CD8-positive, alpha-beta memory T cell (primary cell): ENCODE data around the gene TTLL13. TPM values are rescaled to one million over a fixed set of nuclear protein-coding genes. Genes with fewer than 3 reads are reported as not detected.
A peak's percentile ranks its signal among the peaks of the same experiment; 100 is the strongest.

Source experiments
- CTCF ChIA-PET: fragments of 350-600 bp; sonication (Branson Sonifier 250); formaldehyde crosslinking; loops from one replicate; lab custom pipeline; 2021; ENCODE audit warnings: antibody characterized with exemption; lab: Charles Lee
- POLR2A ChIA-PET: fragments of 350-600 bp; sonication (Branson Sonifier 250); formaldehyde crosslinking; loops from one replicate; lab custom pipeline; 2021; ENCODE audit warnings: antibody characterized with exemption; lab: Charles Lee
- DNase-seq, 5 donors: peaks; one replicate each; pipeline versions ENCODE4 v3.0.0 to v3.0.0-alpha.2; 2020 to 2022; ENCODE audit warnings: mixed read lengths in 1 of 5
- H3K27ac ChIP-seq: one replicate; pipeline ENCODE4 v1.7.0; 2013; ENCODE audit warnings: low read depth, mild to moderate bottlenecking, low read length, moderate library complexity
- H3K27me3 ChIP-seq: 2 replicates; pipeline ENCODE4 v1.7.0; 2013; ENCODE audit warnings: low read length, mild to moderate bottlenecking; ENCODE audit not compliant: insufficient read depth, poor library complexity, severe bottlenecking
- H3K36me3 ChIP-seq: 2 replicates; pipeline ENCODE4 v1.7.0; 2013; ENCODE audit warnings: mild to moderate bottlenecking, low read length, moderate library complexity; ENCODE audit not compliant: insufficient read depth
- H3K4me1 ChIP-seq: 2 replicates; pipeline ENCODE4 v1.7.0; 2013; ENCODE audit warnings: mild to moderate bottlenecking, low read length, moderate library complexity; ENCODE audit not compliant: insufficient read depth
- H3K4me3 ChIP-seq: 2 replicates; pipeline ENCODE4 v1.7.0; 2013; ENCODE audit warnings: mild to moderate bottlenecking, low read length
- H3K9me3 ChIP-seq: 2 replicates; pipeline ENCODE4 v1.7.0; 2013; ENCODE audit warnings: mild to moderate bottlenecking, low read length
- H3K27ac Mint-ChIP-seq, 8 donors: one replicate each; pipeline ENCODE4 v1.8.0; 2020 to 2021; ENCODE audit warnings: mixed read lengths in 8 of 8, mild to moderate bottlenecking in 6 of 8, inconsistent platforms in 3 of 8, moderate library complexity in 3 of 8
- H3K27me3 Mint-ChIP-seq, 2 donors: one replicate each; pipeline ENCODE4 v1.8.0; 2020 to 2021; ENCODE audit warnings: mixed read lengths in 2 of 2, mild to moderate bottlenecking in 1 of 2, moderate library complexity in 1 of 2
- H3K36me3 Mint-ChIP-seq, 3 donors: one replicate each; pipeline ENCODE4 v1.8.0; 2020 to 2021; ENCODE audit warnings: mixed read lengths in 3 of 3, inconsistent platforms in 1 of 3, mild to moderate bottlenecking in 1 of 3
- H3K4me1 Mint-ChIP-seq, 3 donors: one replicate each; pipeline ENCODE4 v1.8.0; 2020 to 2021; ENCODE audit warnings: mixed read lengths in 3 of 3, inconsistent platforms in 1 of 3, mild to moderate bottlenecking in 1 of 3
- H3K4me3 Mint-ChIP-seq, 7 donors: one replicate each; pipeline ENCODE4 v1.8.0; 2020 to 2021; ENCODE audit warnings: mixed read lengths in 7 of 7, mild to moderate bottlenecking in 6 of 7, moderate library complexity in 4 of 7, inconsistent platforms in 2 of 7
- H3K9me3 Mint-ChIP-seq, 5 donors: one replicate each; pipeline ENCODE4 v1.8.0; 2020 to 2022; ENCODE audit warnings: mixed read lengths in 5 of 5, mild to moderate bottlenecking in 3 of 5, moderate library complexity in 2 of 5, inconsistent platforms in 1 of 5
- polyA plus RNA-seq: library from polyadenylated mRNA; unstranded; fragments of 300-500 nt; fragmentation: Illumina TruSeq; gene quantifications from one replicate; pipeline ENCODE4 v1.2.3, GENCODE V29; 2021
- total RNA-seq, 2 experiments: library from RNA; stranded (reverse); gene quantifications; one replicate each; pipeline ENCODE4 v1.2.3, GENCODE V29; 2021

Gene TTLL13
- total and polyA plus RNA-seq, 3 experiments from 2014 or later, result 0.17 to 0.80 TPM; not detected in 1

- H3K9me3 ChIP-seq, result no peaks in the 10 kb centered on the region
- no peaks in the 10 kb centered on the region for H3K27me3 ChIP-seq
- no peaks in the 10 kb centered on the region for H3K9me3 Mint-ChIP-seq
- peaks cover 31% of the 10 kb centered on the region for H3K36me3 ChIP-seq
- H3K27me3 Mint-ChIP-seq, result peaks cover 0 to 1% of the 10 kb centered on the region in 2 donors
- DNase-seq, result no peak
- peaks cover 39 to 46% (median 43%) of the 10 kb centered on the region in 3 donors for H3K4me1 Mint-ChIP-seq
- ChIA-PET CTCF (interaction anchor here (1.0 kb wide), 1 partner anchor 9 kb away, joined by 3 read pairs; no protein-coding TSS in a partner anchor), POLR2A (interaction anchor here (0.6 kb wide), 1 partner anchor 38 kb away, joined by 3 read pairs; no protein-coding TSS in a partner anchor)
- H3K27ac ChIP-seq, result no peak overlapping the region
- H3K4me3 ChIP-seq, result no peak overlapping the region
- H3K27ac Mint-ChIP-seq, result peak overlapping the region in 7 of 8 donors; percentile 42 to 100 (median 98)
- peaks cover 8 to 68% (median 14%) of the 10 kb centered on the region in 3 donors for H3K36me3 Mint-ChIP-seq
- H3K4me3 Mint-ChIP-seq, result peak overlapping the region in 1 of 7 donors; percentile 18
- peaks cover 43% of the 10 kb centered on the region for H3K4me1 ChIP-seq
Observed at GRCh38 chr15:90227816-90228772, 21.3 kb upstream of the TTLL13 start.

- H3K36me3 Mint-ChIP-seq, result peaks cover 8 to 66% (median 14%) of the 10 kb centered on the region in 3 donors
- Histone ChIP-seq H3K4me3 (no peak overlapping the region), H3K27me3 (no peaks in the 10 kb centered on the region), H3K4me1 (peaks cover 43% of the 10 kb centered on the region), H3K27ac (no peak overlapping the region), H3K9me3 (no peaks in the 10 kb centered on the region), H3K36me3 (peaks cover 31% of the 10 kb centered on the region)
- POLR2A ChIA-PET, result interaction anchor here (0.5 to 0.6 kb wide), 2 partner anchors 9 to 37 kb away, joined by 3 to 4 read pairs; no protein-coding TSS in a partner anchor
- peak overlapping the region in 1 of 7 donors; percentile 40 for H3K4me3 Mint-ChIP-seq
- peaks cover 39 to 46% (median 44%) of the 10 kb centered on the region in 3 donors for H3K4me1 Mint-ChIP-seq
- H3K27me3 Mint-ChIP-seq, result peaks cover 0 to 1% of the 10 kb centered on the region in 2 donors
- no peaks in the 10 kb centered on the region for H3K9me3 Mint-ChIP-seq
- DNase-seq, result no peak
- peak overlapping the region; percentile 59 to 100 (median 99) for H3K27ac Mint-ChIP-seq
- CTCF ChIA-PET, result no interaction called here
Observed at GRCh38 chr15:90228960-90229359, 20.4 kb upstream of the TTLL13 start.

- peak overlapping the region; percentile 92 for H3K27ac ChIP-seq
- H3K4me3 ChIP-seq, result peak overlapping the region; percentile 55
- CTCF ChIA-PET, result interaction anchor here (1.5 to 2.2 kb wide), 3 partner anchors 12 to 36 kb away, joined by 6 to 9 read pairs (median 9); partner anchors contain the start of genes NGRN and SEMA4B
- H3K9me3 ChIP-seq, result no peaks in the 10 kb centered on the region
- H3K4me1 ChIP-seq, result peaks cover 50% of the 10 kb centered on the region
- H3K27me3 ChIP-seq, result no peaks in the 10 kb centered on the region
- H3K36me3 ChIP-seq, result peaks cover 31% of the 10 kb centered on the region
- H3K36me3 Mint-ChIP-seq, result peaks cover 8 to 61% (median 14%) of the 10 kb centered on the region in 3 donors
- no peak for DNase-seq
- peaks cover 49 to 56% (median 52%) of the 10 kb centered on the region in 3 donors for H3K4me1 Mint-ChIP-seq
- H3K27ac Mint-ChIP-seq, result peak overlapping the region; percentile 96 to 100 (median 100)
- POLR2A ChIA-PET, result interaction anchor here (2.1 to 5.0 kb wide), 2 partner anchors 29 to 36 kb away, joined by 12 to 39 read pairs; partner anchors contain the start of genes NGRN and SEMA4B
- H3K27me3 Mint-ChIP-seq, result peaks cover 0 to 1% of the 10 kb centered on the region in 2 donors
- H3K9me3 Mint-ChIP-seq, result no peaks in the 10 kb centered on the region
- H3K4me3 Mint-ChIP-seq, result peak overlapping the region; percentile 13 to 98 (median 90)
Observed at GRCh38 chr15:90230071-90230494, 19.3 kb upstream of the TTLL13 start.

- H3K4me3 ChIP-seq, result peak overlapping the region; percentile 55
- peaks cover 8 to 57% (median 14%) of the 10 kb centered on the region in 3 donors for H3K36me3 Mint-ChIP-seq
- ChIA-PET POLR2A (interaction anchor here (0.5 to 5.0 kb wide), 5 partner anchors 11 to 45 kb away, joined by 3 to 39 read pairs (median 3); partner anchors contain the start of genes NGRN, SEMA4B and TTLL13), CTCF (interaction anchor here (1.0 to 2.2 kb wide), 8 partner anchors 9 to 701 kb away, joined by 3 to 9 read pairs (median 6); partner anchors contain the start of genes AP3S2, HDDC3, NGRN and SEMA4B)
- H3K27me3 Mint-ChIP-seq, result peaks cover 0 to 1% of the 10 kb centered on the region in 2 donors
- H3K27ac ChIP-seq, result peak overlapping the region; percentile 92
- DNase-seq, result no peak
- no peaks in the 10 kb centered on the region for H3K9me3 ChIP-seq
- peaks cover 31% of the 10 kb centered on the region for H3K36me3 ChIP-seq
- H3K9me3 Mint-ChIP-seq, result no peaks in the 10 kb centered on the region
- peaks cover 51% of the 10 kb centered on the region for H3K4me1 ChIP-seq
- H3K4me3 Mint-ChIP-seq, result peak overlapping the region; percentile 84 to 98 (median 91)
- H3K27me3 ChIP-seq, result no peaks in the 10 kb centered on the region
- peaks cover 50 to 57% (median 54%) of the 10 kb centered on the region in 3 donors for H3K4me1 Mint-ChIP-seq
- H3K27ac Mint-ChIP-seq, result peak overlapping the region; percentile 96 to 100 (median 100)
Observed at GRCh38 chr15:90230610-90231009, 18.7 kb upstream of the TTLL13 start.

GRCh38 chr15:90231028-90232017, 18.0 kb upstream of the TTLL13 start:
- H3K4me3 ChIP-seq, result peak overlapping the region; percentile 74
- peak overlapping the region; percentile 92 for H3K27ac ChIP-seq
- ChIA-PET CTCF (interaction anchor here (0.7 to 2.2 kb wide), 9 partner anchors 10 to 701 kb away, joined by 3 to 9 read pairs (median 6); partner anchors contain the start of genes AP3S2, HDDC3, NGRN and SEMA4B), POLR2A (interaction anchor here (0.5 to 5.0 kb wide), 5 partner anchors 11 to 46 kb away, joined by 3 to 39 read pairs (median 3); partner anchors contain the start of genes NGRN, SEMA4B and TTLL13)
- H3K36me3 Mint-ChIP-seq, result peaks cover 8 to 55% (median 15%) of the 10 kb centered on the region in 3 donors
- H3K36me3 ChIP-seq, result peaks cover 31% of the 10 kb centered on the region
- peaks cover 51% of the 10 kb centered on the region for H3K4me1 ChIP-seq
- no peaks in the 10 kb centered on the region for H3K9me3 ChIP-seq
- peak overlapping the region; percentile 84 to 98 (median 91) for H3K4me3 Mint-ChIP-seq
- H3K27me3 ChIP-seq, result no peaks in the 10 kb centered on the region
- DNase-seq, result peak; percentile 80 to 90 (median 87)
- peak overlapping the region; percentile 96 to 100 (median 100) for H3K27ac Mint-ChIP-seq
- peaks cover 54 to 60% (median 58%) of the 10 kb centered on the region in 3 donors for H3K4me1 Mint-ChIP-seq
- peaks cover 0 to 1% of the 10 kb centered on the region in 2 donors for H3K27me3 Mint-ChIP-seq
- H3K9me3 Mint-ChIP-seq, result no peaks in the 10 kb centered on the region

- Mint-ChIP-seq H3K36me3 (peaks cover 8 to 58% (median 17%) of the 10 kb centered on the region in 3 donors), H3K4me1 (peaks cover 54 to 60% (median 60%) of the 10 kb centered on the region in 3 donors), H3K27me3 (peaks cover 0 to 1% of the 10 kb centered on the region in 2 donors), H3K9me3 (no peaks in the 10 kb centered on the region), H3K4me3 (peak overlapping the region; percentile 84 to 98 (median 91)), H3K27ac (peak overlapping the region; percentile 96 to 100 (median 100))
- ChIA-PET CTCF (interaction anchor here (0.7 kb wide), 1 partner anchor 34 kb away, joined by 3 read pairs; no protein-coding TSS in a partner anchor), POLR2A (interaction anchor here (0.5 to 5.0 kb wide), 3 partner anchors 31 to 130 kb away, joined by 4 to 39 read pairs (median 11); partner anchors contain the start of genes IDH2 and SEMA4B)
- Histone ChIP-seq H3K9me3 (no peaks in the 10 kb centered on the region), H3K36me3 (peaks cover 30% of the 10 kb centered on the region), H3K4me3 (peak overlapping the region; percentile 74), H3K27me3 (no peaks in the 10 kb centered on the region), H3K4me1 (peaks cover 51% of the 10 kb centered on the region), H3K27ac (peak overlapping the region; percentile 92)
- DNase-seq, result no peak
Observed at GRCh38 chr15:90232196-90232595, 17.2 kb upstream of the TTLL13 start.
